HEK293T (cell line): ENCODE data around the gene HS6ST1.

Source experiments
- ARNT ChIP-seq: fragments of 450-650 bp; IDR thresholded peaks from 2 replicates; pipeline ENCODE4 v1.6.1; 2017; ENCODE audit warnings: mild to moderate bottlenecking
- BHLHE40 ChIP-seq: fragments of 450-650 bp; IDR thresholded peaks from 2 replicates; pipeline ENCODE4 v1.6.1; 2016; ENCODE audit warnings: mild to moderate bottlenecking, moderate library complexity, borderline replicate concordance
- HDGF ChIP-seq: fragments of 450-650 bp; IDR thresholded peaks from 2 replicates; pipeline ENCODE4 v1.6.1; 2017; ENCODE audit warnings: antibody characterized with exemption, borderline replicate concordance
- SUZ12 ChIP-seq: fragments of 450-650 bp; IDR thresholded peaks from 2 replicates; pipeline ENCODE4 v1.6.1; 2016; ENCODE audit warnings: mild to moderate bottlenecking
- ZNF384 ChIP-seq: fragments of 450-650 bp; IDR thresholded peaks from 2 replicates; pipeline ENCODE4 v1.6.1; 2016

DNA sequence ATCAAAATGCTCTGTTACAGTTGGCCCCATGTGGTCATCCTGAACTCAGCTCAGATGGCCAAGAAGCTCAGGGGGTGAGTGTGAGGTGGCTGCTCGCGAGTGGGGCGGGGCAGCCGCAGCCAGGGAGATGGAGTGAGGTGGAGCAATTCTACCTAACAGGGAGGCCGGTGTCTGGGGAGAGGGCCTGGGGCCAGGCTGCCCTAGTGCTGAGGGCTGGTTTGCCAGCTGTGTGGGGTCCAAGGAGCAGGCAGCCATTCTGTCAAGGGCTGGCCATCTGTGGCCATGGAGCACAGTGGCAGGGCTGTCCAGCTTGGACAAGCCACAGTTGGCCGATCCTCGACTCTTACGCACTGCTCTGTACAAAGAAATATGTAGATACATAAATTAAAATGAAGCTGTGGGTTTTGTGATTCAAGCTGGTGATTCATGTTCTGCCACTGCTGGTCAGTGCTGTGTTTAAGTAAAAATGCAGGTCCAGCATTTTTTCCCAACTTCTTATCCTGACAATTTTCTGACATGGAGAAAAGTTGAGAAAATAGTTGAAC, 82.1 kb downstream of the HS6ST1 start:
- TF ChIP-seq ARNT (no peak), ZNF384 (no peak), BHLHE40 (no peak), HDGF (no peak), SUZ12 (no peak)
